ENCODE data around the gene JAML. TPM values are rescaled to one million over a fixed set of nuclear protein-coding genes. Genes with fewer than 3 reads are reported as not detected.

JAML gene
- total RNA-seq, 1 donor from 2014 or later, result 20.8 TPM

- intact Hi-C loops (cut with DNase I), result no loop called here
- ATAC-seq, result no peak
These were observed 68.9 kb downstream of the JAML start for GRCh38 chr11:118155776-118156530.

DNA sequence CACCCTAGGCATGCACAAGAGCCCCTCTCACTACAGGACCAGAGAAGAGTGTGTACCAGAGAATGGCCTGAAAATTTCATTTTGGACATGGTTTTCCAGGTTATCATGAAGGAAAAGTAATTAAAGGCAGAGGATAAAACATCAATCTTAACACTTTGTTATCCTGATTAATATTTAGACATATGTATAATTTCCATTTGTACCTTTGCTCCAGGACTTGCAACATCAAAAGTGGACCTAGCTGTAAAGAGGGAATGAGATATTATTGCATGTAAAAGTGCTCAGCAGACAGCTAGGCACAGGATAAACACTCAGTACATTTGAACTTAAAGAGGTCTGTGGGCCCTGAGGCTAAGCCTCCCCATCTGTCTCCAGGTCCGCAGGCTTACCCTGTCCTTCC is 70.2 kb downstream of the JAML start:
- ATAC-seq (no peak), DNase-seq (ENCODE audit: low spot score) (no peak)
- intact Hi-C loops (cut with DNase I), result no loop called here

More at GRCh38 chr11:118155776-118156530, 68.9 kb downstream of the JAML start:
- DNase-seq (ENCODE audit: low spot score), result no peak

- DNase-seq (ENCODE audit: low spot score) (no peak), ATAC-seq (no peak)
- intact Hi-C loops (cut with DNase I), result no loop called here
These were observed 70.8 kb downstream of the JAML start for GRCh38 chr11:118153976-118154375.

DNA sequence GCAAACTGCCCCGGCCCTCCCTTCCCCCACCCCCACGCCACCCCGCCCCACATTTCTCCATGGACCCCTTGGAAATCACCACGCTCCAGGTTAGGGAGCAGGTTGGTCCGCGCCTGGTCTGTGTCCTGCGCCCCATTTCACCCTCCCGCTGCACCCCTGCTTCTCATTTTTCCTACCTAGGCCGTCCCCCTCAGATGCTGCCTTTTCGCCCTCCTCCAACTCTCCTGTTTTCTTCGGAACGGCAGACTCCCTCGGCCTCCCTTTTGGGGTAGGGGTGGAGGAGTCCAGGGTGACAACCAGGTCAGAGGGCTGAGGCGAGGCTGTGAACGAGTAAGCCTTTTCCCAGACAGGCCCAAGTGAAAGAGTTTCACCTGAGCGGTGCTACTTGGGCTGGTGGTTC is 71.3 kb downstream of the JAML start:
- DNase-seq (ENCODE audit: low spot score), result no peak
- ATAC-seq, result no peak
- intact Hi-C loops (cut with DNase I), result no loop called here

- intact Hi-C loops (cut with DNase I), result no loop called here
- peak; percentile 76 for ATAC-seq
- DNase-seq (ENCODE audit: low spot score), result peak; percentile 75
These were observed 72.0 kb downstream of the JAML start, which contains the start of gene SCN4B for GRCh38 chr11:118152552-118153471. Gene SCN4B, minus strand, starts transcription at chr11:118152823. Its CDS starts 150 bp downstream, at chr11:118152673.

DNA sequence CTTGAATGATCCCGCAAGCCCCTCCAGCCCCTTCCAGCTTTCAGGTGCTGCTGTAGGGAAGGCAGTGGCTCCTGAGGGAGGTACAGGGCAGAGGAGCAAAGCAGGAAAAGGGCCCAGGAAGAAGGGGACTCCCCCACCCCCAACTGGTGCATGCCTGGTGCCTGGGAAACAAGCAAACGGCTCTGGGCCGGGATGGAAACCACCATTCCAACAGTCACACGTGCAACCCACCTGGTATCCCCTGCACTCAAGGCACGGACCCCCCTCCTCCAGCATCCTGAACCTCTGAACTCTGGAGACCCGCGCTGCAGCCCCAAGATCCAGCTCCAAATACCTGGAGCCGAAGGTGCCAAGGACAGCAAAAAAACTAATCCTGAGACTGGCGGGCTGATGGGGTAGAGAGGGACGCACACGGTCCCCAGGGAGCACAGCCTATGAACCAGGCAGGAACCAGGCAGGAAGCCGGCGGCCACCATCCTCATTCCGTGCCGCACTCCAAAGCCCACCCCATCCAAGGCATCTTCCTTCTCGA is 72.7 kb downstream of the JAML start:
- ATAC-seq (no peak), DNase-seq (ENCODE audit: low spot score) (no peak)
- intact Hi-C loops (cut with DNase I), result no loop called here

DNA sequence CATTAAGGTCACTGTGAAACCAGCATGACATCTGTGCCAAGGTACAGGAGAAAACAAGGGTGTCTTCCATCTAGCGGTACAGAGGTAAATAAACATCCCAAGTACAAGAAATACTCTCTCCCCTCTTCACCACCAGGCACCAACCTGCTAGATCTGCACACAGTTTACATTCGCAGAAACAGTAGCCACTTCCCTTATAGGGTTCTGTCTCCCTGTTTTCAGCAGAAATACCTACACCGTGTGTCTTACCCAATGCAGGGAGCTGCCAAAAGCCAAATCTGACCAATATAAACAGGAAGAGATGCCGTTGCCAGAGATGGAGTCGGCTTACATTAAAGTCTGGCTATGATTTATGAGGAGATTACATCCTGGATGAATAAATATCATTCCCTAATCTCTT is 73.4 kb downstream of the JAML start:
- ATAC-seq, result no peak
- no peak for DNase-seq (ENCODE audit: low spot score)
- intact Hi-C loops (cut with DNase I), result no loop called here

- intact Hi-C loops (cut with DNase I), result no loop called here
- ATAC-seq (no peak), DNase-seq (ENCODE audit: low spot score) (no peak)
These were observed 75.3 kb downstream of the JAML start for GRCh38 chr11:118149493-118149892.

- DNase-seq (ENCODE audit: low spot score), result no peak
- ATAC-seq, result no peak
- intact Hi-C loops (cut with DNase I), result no loop called here
These were observed 76.0 kb downstream of the JAML start for GRCh38 chr11:118148856-118149255.

DNA sequence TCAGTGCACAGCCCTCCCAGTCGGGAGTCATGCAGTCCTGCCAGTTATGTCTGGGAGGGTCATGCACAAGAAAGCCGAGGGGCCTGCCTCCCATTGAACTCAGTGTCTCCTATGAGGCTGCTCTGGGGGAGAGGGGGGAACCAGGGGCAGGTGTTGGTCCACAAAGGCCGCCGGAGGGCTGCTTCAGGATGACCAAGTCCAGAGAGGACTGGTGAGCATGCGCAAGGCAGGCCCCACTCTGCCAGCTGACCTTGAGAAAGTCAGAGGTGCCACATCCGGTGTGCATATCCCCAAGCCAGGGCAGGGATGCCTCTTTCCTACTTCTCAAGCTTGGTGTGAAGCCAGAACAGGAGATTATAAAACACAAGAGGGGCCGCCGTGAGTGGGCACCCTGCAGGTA is 76.6 kb downstream of the JAML start:
- DNase-seq (ENCODE audit: low spot score) (no peak), ATAC-seq (no peak)
- intact Hi-C loops (cut with DNase I), result no loop called here

GRCh38 chr11:118147502-118147901 is 77.3 kb downstream of the JAML start:
- DNase-seq (ENCODE audit: low spot score) (no peak), ATAC-seq (no peak)
- intact Hi-C loops (cut with DNase I), result no loop called here

- DNase-seq (ENCODE audit: low spot score), result no peak
- no peak for ATAC-seq
These were observed 78.3 kb downstream of the JAML start for GRCh38 chr11:118146554-118146953.

DNA sequence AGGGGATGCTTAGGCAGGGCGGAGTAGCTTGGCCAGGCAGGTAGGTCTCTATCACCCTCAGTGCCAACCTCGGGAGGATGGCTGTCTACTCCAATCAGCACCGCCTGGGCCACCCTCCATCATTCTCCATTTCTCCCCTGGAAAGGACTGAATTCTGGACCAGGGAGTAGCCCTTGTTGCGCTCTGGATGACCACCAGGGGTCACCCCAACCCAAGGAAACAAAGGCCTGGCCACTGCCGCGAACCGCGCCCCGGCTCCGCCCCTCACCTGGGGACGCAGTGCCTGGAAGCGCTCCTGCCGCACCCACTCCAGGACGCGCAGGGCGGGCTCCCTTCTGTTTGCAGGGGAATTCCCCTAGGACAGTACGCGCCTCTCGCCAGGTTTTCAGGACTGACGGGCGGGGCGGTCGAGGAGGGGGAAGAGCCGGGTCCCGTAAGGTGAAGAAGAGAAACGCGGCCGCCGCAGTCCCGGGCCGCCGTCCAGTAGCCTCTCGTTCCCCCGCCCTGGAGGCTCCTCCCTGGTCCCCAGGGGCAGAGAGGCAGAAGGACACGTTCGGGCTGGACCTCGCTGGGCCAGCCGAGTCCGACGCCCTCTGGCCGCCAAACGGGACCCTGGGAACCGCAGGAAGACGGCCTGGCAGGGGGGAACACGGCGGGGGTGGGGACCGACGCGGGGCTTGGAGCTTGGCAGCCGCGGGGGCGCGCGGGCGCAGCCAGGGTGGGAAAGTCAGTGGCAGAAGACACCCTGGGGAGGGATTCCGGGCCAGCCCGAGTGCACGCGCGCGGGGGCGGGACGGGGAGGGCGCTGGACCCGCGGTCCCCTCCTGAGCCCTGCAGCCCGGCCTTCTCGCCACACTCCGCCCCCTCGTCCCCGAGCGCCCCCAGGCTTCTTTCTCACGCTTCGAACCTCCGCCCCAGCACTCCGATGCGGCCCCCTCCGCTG is 79.3 kb downstream of the JAML start:
- intact Hi-C loops (cut with DNase I), result no loop called here
- ATAC-seq, result peak; percentile 93
- peak; percentile 89 for DNase-seq (ENCODE audit: low spot score)

More at GRCh38 chr11:118146554-118146953, 78.3 kb downstream of the JAML start:
- intact Hi-C loops (cut with DNase I), result no loop called here

DNA sequence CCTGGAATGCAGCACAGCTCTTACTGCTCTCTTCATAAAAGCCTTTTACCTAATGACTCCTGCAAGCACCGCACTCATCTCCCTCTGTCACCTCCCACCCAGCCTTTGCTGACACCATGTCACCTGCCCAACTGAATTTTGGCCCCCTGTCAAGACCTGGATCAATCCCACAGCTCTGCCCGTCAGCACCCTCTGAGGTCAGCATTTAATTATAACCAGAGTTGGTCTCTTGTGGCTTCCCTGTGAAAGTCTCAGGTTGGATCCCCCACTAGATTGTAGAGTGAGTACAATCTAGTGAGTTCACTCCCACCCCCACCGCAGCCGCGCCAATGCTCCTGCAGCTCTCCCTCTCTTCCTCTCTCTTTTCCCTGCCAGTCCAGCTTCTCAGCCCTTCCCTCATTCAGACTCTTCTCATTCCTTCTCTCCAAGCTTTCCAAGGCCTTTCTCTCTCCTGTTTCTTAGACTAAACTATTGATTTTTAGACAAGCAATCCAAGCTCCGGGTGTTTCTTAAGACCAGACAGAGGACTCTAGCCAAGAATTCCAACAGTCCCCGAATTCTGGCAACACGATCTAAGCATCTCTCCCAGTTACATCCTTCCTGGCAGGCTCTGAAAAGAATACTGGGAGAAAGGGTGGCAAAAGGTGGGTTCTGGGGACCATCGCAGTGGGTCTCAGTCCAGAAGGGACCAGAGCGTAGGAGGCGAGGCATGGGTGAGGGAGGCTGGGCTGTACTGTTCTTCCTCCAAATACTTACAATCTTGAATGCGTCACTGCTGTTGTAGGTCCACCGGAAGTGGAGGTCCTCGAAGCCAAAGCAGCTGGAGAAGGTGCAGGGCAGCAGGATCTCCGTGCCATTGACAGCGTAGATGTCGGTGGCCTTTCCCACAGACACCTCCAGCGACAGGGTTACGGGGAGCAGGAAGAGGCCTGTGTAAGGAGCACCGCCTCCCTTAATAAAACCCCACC is 80.2 kb downstream of the JAML start:
- peak; percentile 46 for DNase-seq (ENCODE audit: low spot score)
- no peak for ATAC-seq
- intact Hi-C loops (cut with DNase I), result no loop called here
